ENCODE measurements around the gene GSTO1.

Gene GSTO1

GRCh38 chr10:104268713-104269645 lies 14.3 kb downstream of the GSTO1 start, which contains the start of gene GSTO2:
TSS of gene GSTO2 (plus strand) at chr10:104269184. CDS start at chr10:104274916, 5,732 bp downstream.
- DNase-seq (ENCODE audit: low read depth), result peak; percentile 96
- H3K4me3 ChIP-seq (ENCODE audit: low read depth, low read length), result peak within 1 kb of the TSS; percentile 75

- H3K4me3 ChIP-seq (ENCODE audit: low read depth, low read length), result no peak overlapping the region
- no peak for DNase-seq (ENCODE audit: low read depth)
Observed at GRCh38 chr10:104273286-104273685, 18.6 kb downstream of the GSTO1 start.

GRCh38 chr10:104273899-104274575 lies 19.3 kb downstream of the GSTO1 start:
- no peak overlapping the region for H3K4me3 ChIP-seq (ENCODE audit: low read depth, low read length)
- DNase-seq (ENCODE audit: low read depth), result no peak

GRCh38 chr10:104274762-104275721 lies 20.4 kb downstream of the GSTO1 start:
- peak overlapping the region; percentile 42 for H3K4me3 ChIP-seq (ENCODE audit: low read depth, low read length)
- no peak for DNase-seq (ENCODE audit: low read depth)

- DNase-seq (ENCODE audit: low read depth), result no peak
- H3K4me3 ChIP-seq (ENCODE audit: low read depth, low read length), result no peak overlapping the region
Observed at GRCh38 chr10:104276192-104276591, 21.5 kb downstream of the GSTO1 start.

GRCh38 chr10:104277785-104278184 lies 23.1 kb downstream of the GSTO1 start:
- no peak for DNase-seq (ENCODE audit: low read depth)
- no peak overlapping the region for H3K4me3 ChIP-seq (ENCODE audit: low read depth, low read length)

- DNase-seq (ENCODE audit: low read depth), result no peak
- no peak overlapping the region for H3K4me3 ChIP-seq (ENCODE audit: low read depth, low read length)
Observed at GRCh38 chr10:104279550-104280259, 25.0 kb downstream of the GSTO1 start.

GRCh38 chr10:104281694-104282093 lies 27.0 kb downstream of the GSTO1 start:
- no peak for DNase-seq (ENCODE audit: low read depth)
- H3K4me3 ChIP-seq (ENCODE audit: low read depth, low read length), result no peak overlapping the region

GRCh38 chr10:104284846-104285245 lies 30.2 kb downstream of the GSTO1 start:
- H3K4me3 ChIP-seq (ENCODE audit: low read depth, low read length), result no peak overlapping the region
- no peak for DNase-seq (ENCODE audit: low read depth)

- DNase-seq (ENCODE audit: low read depth), result no peak
- no peak overlapping the region for H3K4me3 ChIP-seq (ENCODE audit: low read depth, low read length)
Observed at GRCh38 chr10:104286939-104287338, 32.2 kb downstream of the GSTO1 start.

GRCh38 chr10:104288355-104288754 lies 33.7 kb downstream of the GSTO1 start:
- no peak for DNase-seq (ENCODE audit: low read depth)

GRCh38 chr10:104291439-104291951 lies 36.8 kb downstream of the GSTO1 start:
- H3K4me3 ChIP-seq (ENCODE audit: low read depth, low read length), result no peak overlapping the region
- peak; percentile 58 for DNase-seq (ENCODE audit: low read depth)

More at GRCh38 chr10:104288355-104288754, 33.7 kb downstream of the GSTO1 start:
- no peak overlapping the region for H3K4me3 ChIP-seq (ENCODE audit: low read depth, low read length)

- peak; percentile 55 for DNase-seq (ENCODE audit: low read depth)
- H3K4me3 ChIP-seq (ENCODE audit: low read depth, low read length), result no peak overlapping the region
Observed at GRCh38 chr10:104293011-104293410, 38.3 kb downstream of the GSTO1 start.

- no peak overlapping the region for H3K4me3 ChIP-seq (ENCODE audit: low read depth, low read length)
- no peak for DNase-seq (ENCODE audit: low read depth)
Observed at GRCh38 chr10:104293781-104294321, 39.2 kb downstream of the GSTO1 start.

- no peak for DNase-seq (ENCODE audit: low read depth)
Observed at GRCh38 chr10:104296687-104297436, 42.2 kb downstream of the GSTO1 start.

GRCh38 chr10:104297697-104298660 lies 43.3 kb downstream of the GSTO1 start:
- no peak overlapping the region for H3K4me3 ChIP-seq (ENCODE audit: low read depth, low read length)
- peak; percentile 84 for DNase-seq (ENCODE audit: low read depth)

More at GRCh38 chr10:104296687-104297436, 42.2 kb downstream of the GSTO1 start:
- no peak overlapping the region for H3K4me3 ChIP-seq (ENCODE audit: low read depth, low read length)
